ENCODE data around the gene MRPS34. TPM values are rescaled to one million over a fixed set of nuclear protein-coding genes. Genes with fewer than 3 reads are reported as not detected.

Gene MRPS34
- total RNA-seq, 1 experiment from 2014 or later = 109 TPM

DNA sequence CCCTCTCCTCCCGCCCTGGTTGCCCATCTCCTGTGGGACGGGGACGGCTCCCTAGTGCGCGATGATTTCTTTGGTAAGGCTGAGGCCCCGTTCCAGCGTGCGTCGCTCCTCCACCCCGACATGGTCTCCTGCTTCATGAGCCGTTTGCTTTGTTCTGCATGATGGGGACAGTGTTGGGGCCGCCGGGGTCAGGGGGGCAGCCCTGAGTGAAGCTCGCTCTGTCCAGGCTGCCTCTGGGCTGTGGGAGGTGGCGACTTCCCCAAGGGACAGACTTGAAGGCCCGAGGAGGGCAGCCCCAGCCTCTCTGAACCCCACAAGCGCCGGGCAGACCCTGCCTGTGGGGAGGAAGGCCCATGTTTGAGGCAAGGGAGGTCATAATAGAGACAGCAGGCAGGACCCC lies 14.0 kb downstream of the MRPS34 start:
- POLR2A ChIA-PET = no interaction called here
- H3K27ac Mint-ChIP-seq (ENCODE audit: unreplicated experiment) = peak overlapping the region; percentile 61
- no peak for TF ChIP-seq CTCF (IDR thresholded peaks at IDR 0.05; ENCODE audit: insufficient read depth in 1 of 2, low read depth in 1 of 2, low read length in 1 of 2, severe bottlenecking in 1 of 2, unreplicated experiment in 1 of 2)

DNA sequence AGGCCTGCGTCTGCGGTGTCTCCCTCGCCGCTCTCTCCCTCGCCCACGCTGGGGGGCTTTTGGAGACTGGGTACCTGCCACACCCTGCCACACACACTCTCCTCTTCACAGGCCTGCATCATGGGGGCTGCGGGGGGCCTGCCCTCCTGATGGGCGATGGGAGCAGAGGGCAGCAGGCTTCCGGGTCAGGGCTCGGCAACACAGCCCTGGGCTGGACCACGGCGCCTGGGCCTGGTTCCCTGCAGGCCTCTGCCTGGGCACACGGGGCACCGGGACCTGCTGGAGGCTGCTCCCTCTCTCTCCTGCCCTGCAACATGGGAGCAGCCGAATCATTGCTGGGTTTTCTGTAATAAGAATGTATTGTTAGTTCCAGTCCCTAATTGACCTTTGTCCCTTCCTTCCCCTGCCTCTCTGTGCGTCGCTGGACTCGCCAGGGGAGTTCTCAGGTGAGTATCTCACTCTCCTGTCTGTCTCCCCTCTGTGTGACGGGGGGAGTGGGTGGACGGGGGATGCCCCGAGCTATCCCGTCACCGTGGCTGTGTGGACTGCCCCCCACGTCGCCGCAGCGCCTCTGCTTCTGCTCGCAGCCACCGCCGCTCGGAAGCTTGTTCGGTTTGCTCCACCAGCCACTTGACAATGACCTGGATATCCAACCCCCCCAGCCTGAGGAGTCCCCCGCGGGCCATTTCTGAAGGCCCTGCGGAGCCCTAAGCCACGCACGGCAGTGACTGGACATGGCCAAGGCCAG lies 15.0 kb downstream of the MRPS34 start:
- H3K27me3 Mint-ChIP-seq (ENCODE audit: insufficient read depth, unreplicated experiment) = no peaks in the 10 kb centered on the region
- peaks cover 16% of the 10 kb centered on the region for H3K4me1 ChIP-seq
- H3K9me3 Mint-ChIP-seq (ENCODE audit: unreplicated experiment) = no peaks in the 10 kb centered on the region
- H3K27ac Mint-ChIP-seq (ENCODE audit: unreplicated experiment) = peak overlapping the region; percentile 77
- intact Hi-C loops (cut with micrococcal nuclease; ENCODE audit: unreplicated experiment) = no loop called here
- peaks cover 33% of the 10 kb centered on the region for H3K36me3 Mint-ChIP-seq (ENCODE audit: insufficient read depth, unreplicated experiment)
- H3K9me3 ChIP-seq = no peaks in the 10 kb centered on the region
- H3K4me3 ChIP-seq (ENCODE audit: low read depth, low read length) = no peak overlapping the region
- no peaks in the 10 kb centered on the region for H3K36me3 ChIP-seq (ENCODE audit: control insufficient read depth, insufficient read depth, low read length)
- H3K27me3 ChIP-seq (replicated peaks; ENCODE audit: control insufficient read depth, insufficient read depth, low read length) = no peaks in the 10 kb centered on the region
- peak in 1 of 2 experiments; percentile 53 for DNase-seq
- no peak for TF ChIP-seq CTCF (IDR thresholded peaks at IDR 0.05; ENCODE audit: insufficient read depth in 1 of 2, low read depth in 1 of 2, low read length in 1 of 2, severe bottlenecking in 1 of 2, unreplicated experiment in 1 of 2)
- CTCF ChIA-PET = no interaction called here
- no peak overlapping the region for H3K4me3 Mint-ChIP-seq (ENCODE audit: unreplicated experiment)
- BruUV-seq (replicated peaks) = no TSS peak
- peaks cover 7% of the 10 kb centered on the region for H3K4me1 Mint-ChIP-seq (ENCODE audit: low read depth, unreplicated experiment)
- POLR2A ChIA-PET = no interaction called here

More for the DNA sequence above, 14.0 kb downstream of the MRPS34 start:
- Mint-ChIP-seq H3K9me3 (ENCODE audit: unreplicated experiment) (no peaks in the 10 kb centered on the region), H3K4me1 (ENCODE audit: low read depth, unreplicated experiment) (peaks cover 7% of the 10 kb centered on the region), H3K4me3 (ENCODE audit: unreplicated experiment) (no peak overlapping the region), H3K36me3 (ENCODE audit: insufficient read depth, unreplicated experiment) (peaks cover 27% of the 10 kb centered on the region), H3K27me3 (ENCODE audit: insufficient read depth, unreplicated experiment) (no peaks in the 10 kb centered on the region)
- no peaks in the 10 kb centered on the region for H3K9me3 ChIP-seq
- no peaks in the 10 kb centered on the region for H3K36me3 ChIP-seq (ENCODE audit: control insufficient read depth, insufficient read depth, low read length)
- BruUV-seq (replicated peaks) = no TSS peak
- intact Hi-C loops (cut with micrococcal nuclease; ENCODE audit: unreplicated experiment) = no loop called here
- no peak for DNase-seq
- H3K4me3 ChIP-seq (ENCODE audit: low read depth, low read length) = no peak overlapping the region
- CTCF ChIA-PET = no interaction called here
- H3K27me3 ChIP-seq (replicated peaks; ENCODE audit: control insufficient read depth, insufficient read depth, low read length) = no peaks in the 10 kb centered on the region
- H3K4me1 ChIP-seq = peaks cover 16% of the 10 kb centered on the region

DNA sequence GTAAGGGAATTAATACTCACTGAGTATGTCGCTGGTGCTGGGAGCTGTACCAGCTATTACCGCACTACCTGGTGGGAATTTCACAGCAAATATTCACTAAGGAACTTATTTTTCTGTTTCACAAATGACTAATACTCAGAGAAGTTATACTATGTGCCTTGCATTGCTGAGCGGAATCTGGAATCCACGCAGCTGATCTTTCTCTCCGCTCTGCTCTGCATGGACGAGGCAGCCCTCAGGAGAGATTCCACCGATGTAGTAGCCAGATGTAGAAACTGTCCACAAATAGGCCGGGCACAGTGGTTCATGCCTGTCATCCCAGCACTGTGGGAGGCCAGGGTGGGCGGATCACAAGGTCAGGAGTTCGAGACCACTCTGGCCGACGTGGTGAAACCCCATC lies 18.7 kb downstream of the MRPS34 start:
- Histone ChIP-seq H3K36me3 (ENCODE audit: control insufficient read depth, insufficient read depth, low read length) (no peaks in the 10 kb centered on the region), H3K4me1 (peaks cover 16% of the 10 kb centered on the region), H3K27me3 (replicated peaks; ENCODE audit: control insufficient read depth, insufficient read depth, low read length) (no peaks in the 10 kb centered on the region), H3K4me3 (ENCODE audit: low read depth, low read length) (no peak overlapping the region), H3K9me3 (no peaks in the 10 kb centered on the region)
- Mint-ChIP-seq H3K4me3 (ENCODE audit: unreplicated experiment) (no peak overlapping the region), H3K9me3 (ENCODE audit: unreplicated experiment) (no peaks in the 10 kb centered on the region), H3K4me1 (ENCODE audit: low read depth, unreplicated experiment) (peaks cover 7% of the 10 kb centered on the region), H3K27me3 (ENCODE audit: insufficient read depth, unreplicated experiment) (no peaks in the 10 kb centered on the region), H3K36me3 (ENCODE audit: insufficient read depth, unreplicated experiment) (peaks cover 25% of the 10 kb centered on the region), H3K27ac (ENCODE audit: unreplicated experiment) (no peak overlapping the region)
- ChIA-PET POLR2A (no interaction called here), CTCF (no interaction called here)
- intact Hi-C loops (cut with micrococcal nuclease; ENCODE audit: unreplicated experiment) = no loop called here
- no peak for TF ChIP-seq CTCF (IDR thresholded peaks at IDR 0.05; ENCODE audit: insufficient read depth in 1 of 2, low read depth in 1 of 2, low read length in 1 of 2, severe bottlenecking in 1 of 2, unreplicated experiment in 1 of 2)
- BruUV-seq (replicated peaks) = no TSS peak
- DNase-seq = no peak

All from Caco-2 (cell line).